ENCODE data around the gene LRSAM1.

Gene LRSAM1

GRCh38 chr9:127534250-127534906 lies 83.1 kb downstream of the LRSAM1 start:
- no peak for DNase-seq (ENCODE audit: low spot score)

- DNase-seq (ENCODE audit: low spot score), result no peak
These were observed 83.6 kb downstream of the LRSAM1 start for GRCh38 chr9:127534931-127535330.

- DNase-seq (ENCODE audit: low spot score), result no peak
These were observed 84.1 kb downstream of the LRSAM1 start for GRCh38 chr9:127535396-127535795.

- DNase-seq (ENCODE audit: low spot score), result no peak
These were observed 84.5 kb downstream of the LRSAM1 start for GRCh38 chr9:127535834-127536233.

GRCh38 chr9:127536499-127536898 lies 85.2 kb downstream of the LRSAM1 start:
- DNase-seq (ENCODE audit: low spot score), result no peak

GRCh38 chr9:127537014-127537413 lies 85.7 kb downstream of the LRSAM1 start:
- no peak for DNase-seq (ENCODE audit: low spot score)

GRCh38 chr9:127537792-127538191 lies 86.5 kb downstream of the LRSAM1 start:
- DNase-seq (ENCODE audit: low spot score), result no peak

GRCh38 chr9:127538849-127539258 lies 87.5 kb downstream of the LRSAM1 start:
- DNase-seq (ENCODE audit: low spot score), result no peak

GRCh38 chr9:127539259-127539981 lies 88.1 kb downstream of the LRSAM1 start:
- no peak for DNase-seq (ENCODE audit: low spot score)

GRCh38 chr9:127539982-127540663 lies 88.8 kb downstream of the LRSAM1 start:
- no peak for DNase-seq (ENCODE audit: low spot score)

- DNase-seq (ENCODE audit: low spot score), result no peak
These were observed 89.3 kb downstream of the LRSAM1 start for GRCh38 chr9:127540664-127541041.

- no peak for DNase-seq (ENCODE audit: low spot score)
These were observed 89.9 kb downstream of the LRSAM1 start for GRCh38 chr9:127541176-127541575.

- no peak for DNase-seq (ENCODE audit: low spot score)
These were observed 90.6 kb downstream of the LRSAM1 start for GRCh38 chr9:127541865-127542264.

GRCh38 chr9:127543221-127543620 lies 91.9 kb downstream of the LRSAM1 start:
- DNase-seq (ENCODE audit: low spot score), result no peak

- DNase-seq (ENCODE audit: low spot score), result no peak
These were observed 92.7 kb downstream of the LRSAM1 start for GRCh38 chr9:127543973-127544533.

GRCh38 chr9:127545196-127546124 lies 94.2 kb downstream of the LRSAM1 start:
- DNase-seq (ENCODE audit: low spot score), result no peak

GRCh38 chr9:127546125-127546832 lies 95.0 kb downstream of the LRSAM1 start:
- no peak for DNase-seq (ENCODE audit: low spot score)

GRCh38 chr9:127548352-127548881 lies 97.1 kb downstream of the LRSAM1 start:
- no peak for DNase-seq (ENCODE audit: low spot score)

GRCh38 chr9:127549218-127549617 lies 97.9 kb downstream of the LRSAM1 start:
- DNase-seq (ENCODE audit: low spot score), result no peak

- no peak for DNase-seq (ENCODE audit: low spot score)
These were observed 98.4 kb downstream of the LRSAM1 start for GRCh38 chr9:127549751-127550150.

GRCh38 chr9:127550282-127550681 lies 99.0 kb downstream of the LRSAM1 start:
- DNase-seq (ENCODE audit: low spot score), result no peak

All from left forelimb (tissue), 1 donor.